WI38 (cell line): ENCODE measurements around the gene PCDHB10.
"Not testable (repeated sequence)": the region's sequence is repeated elsewhere in the genome, so short reads cannot be mapped to it uniquely, and the experiment has no call there.

Source experiments
- H3K4me3 ChIP-seq: 2 replicates; pipeline ENCODE4 v1.5.1; 2011; ENCODE audit warnings: low read depth, mild to moderate bottlenecking, control low read depth, low read length
- TF ChIP-seq, protein P1 (sequence below): IDR thresholded peaks from 2 replicates; pipeline ENCODE4 v1.5.1; 2012; ENCODE audit warnings: low read depth, mild to moderate bottlenecking, control low read depth, low read length

PCDHB10 gene

DNA sequence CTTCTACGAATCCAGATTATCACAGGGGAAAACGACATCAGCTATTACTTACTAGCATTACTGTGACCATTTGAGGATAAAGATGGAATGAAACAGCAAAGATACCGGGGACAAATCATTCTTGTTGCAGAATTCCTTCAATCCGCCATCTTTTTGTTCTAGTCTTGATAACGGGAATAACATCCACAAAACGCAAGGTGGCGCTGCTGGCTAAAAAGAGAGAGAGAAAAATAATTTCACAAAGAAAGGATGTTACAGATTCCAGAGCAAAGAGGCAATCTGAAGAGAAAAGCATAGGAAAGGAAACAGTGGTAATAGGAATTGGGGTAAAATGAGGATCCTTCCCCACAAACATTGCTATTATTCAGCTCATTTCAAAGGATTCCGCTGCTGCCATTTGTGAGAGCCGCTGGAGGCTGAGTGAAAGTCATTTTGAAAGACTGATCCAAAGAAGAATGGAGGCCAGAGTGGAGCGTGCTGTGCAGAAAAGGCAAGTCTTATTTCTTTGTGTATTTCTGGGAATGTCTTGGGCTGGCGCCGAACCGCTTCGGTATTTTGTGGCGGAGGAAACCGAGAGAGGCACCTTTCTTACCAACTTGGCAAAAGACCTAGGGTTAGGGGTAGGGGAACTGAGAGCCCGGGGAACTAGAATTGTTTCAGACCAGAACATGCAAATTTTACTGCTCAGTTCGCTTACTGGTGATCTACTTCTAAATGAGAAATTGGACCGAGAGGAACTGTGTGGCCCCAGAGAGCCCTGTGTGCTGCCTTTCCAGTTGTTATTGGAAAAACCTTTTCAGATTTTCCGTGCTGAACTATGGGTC, 19.6 kb upstream of the PCDHB10 start, which contains the start of gene PCDHB7:
Gene PCDHB7 (plus strand): TSS at position 264 of the 824 bp plus-strand sequence. CDS start 192 bp downstream, at position 456.
- peak within 1 kb of the TSS; percentile 38 for H3K4me3 ChIP-seq
- TF ChIP-seq, protein P1, sequence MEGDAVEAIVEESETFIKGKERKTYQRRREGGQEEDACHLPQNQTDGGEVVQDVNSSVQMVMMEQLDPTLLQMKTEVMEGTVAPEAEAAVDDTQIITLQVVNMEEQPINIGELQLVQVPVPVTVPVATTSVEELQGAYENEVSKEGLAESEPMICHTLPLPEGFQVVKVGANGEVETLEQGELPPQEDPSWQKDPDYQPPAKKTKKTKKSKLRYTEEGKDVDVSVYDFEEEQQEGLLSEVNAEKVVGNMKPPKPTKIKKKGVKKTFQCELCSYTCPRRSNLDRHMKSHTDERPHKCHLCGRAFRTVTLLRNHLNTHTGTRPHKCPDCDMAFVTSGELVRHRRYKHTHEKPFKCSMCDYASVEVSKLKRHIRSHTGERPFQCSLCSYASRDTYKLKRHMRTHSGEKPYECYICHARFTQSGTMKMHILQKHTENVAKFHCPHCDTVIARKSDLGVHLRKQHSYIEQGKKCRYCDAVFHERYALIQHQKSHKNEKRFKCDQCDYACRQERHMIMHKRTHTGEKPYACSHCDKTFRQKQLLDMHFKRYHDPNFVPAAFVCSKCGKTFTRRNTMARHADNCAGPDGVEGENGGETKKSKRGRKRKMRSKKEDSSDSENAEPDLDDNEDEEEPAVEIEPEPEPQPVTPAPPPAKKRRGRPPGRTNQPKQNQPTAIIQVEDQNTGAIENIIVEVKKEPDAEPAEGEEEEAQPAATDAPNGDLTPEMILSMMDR: peak; percentile 66

DNA sequence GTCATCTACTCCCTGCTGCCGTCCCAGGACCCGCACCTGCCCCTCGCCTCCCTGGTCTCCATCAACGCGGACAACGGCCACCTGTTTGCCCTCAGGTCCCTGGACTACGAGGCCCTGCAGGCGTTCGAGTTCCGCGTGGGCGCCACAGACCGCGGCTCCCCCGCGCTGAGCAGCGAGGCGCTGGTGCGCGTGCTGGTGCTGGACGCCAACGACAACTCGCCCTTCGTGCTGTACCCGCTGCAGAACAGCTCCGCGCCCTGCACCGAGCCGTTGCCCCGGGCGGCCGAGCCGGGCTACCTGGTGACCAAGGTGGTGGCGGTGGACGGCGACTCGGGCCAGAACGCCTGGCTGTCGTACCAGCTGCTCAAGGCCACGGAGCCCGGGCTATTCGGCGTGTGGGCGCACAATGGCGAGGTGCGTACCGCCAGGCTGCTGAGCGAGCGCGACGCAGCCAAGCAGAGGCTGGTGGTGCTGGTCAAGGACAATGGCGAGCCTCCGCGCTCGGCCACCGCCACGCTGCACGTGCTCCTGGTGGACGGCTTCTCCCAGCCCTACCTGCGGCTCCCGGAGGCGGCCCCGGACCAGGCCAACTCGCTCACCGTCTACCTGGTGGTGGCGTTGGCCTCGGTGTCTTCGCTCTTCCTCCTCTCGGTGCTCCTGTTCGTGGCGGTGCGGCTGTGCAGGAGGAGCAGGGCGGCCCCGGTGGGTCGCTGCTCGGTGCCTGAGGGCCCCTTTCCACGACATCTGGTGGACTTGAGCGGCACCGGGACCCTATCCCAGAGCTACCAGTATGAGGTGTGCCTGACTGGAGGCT, 17.7 kb upstream of the PCDHB10 start:
- not testable (repeated sequence) for H3K4me3 ChIP-seq

DNA sequence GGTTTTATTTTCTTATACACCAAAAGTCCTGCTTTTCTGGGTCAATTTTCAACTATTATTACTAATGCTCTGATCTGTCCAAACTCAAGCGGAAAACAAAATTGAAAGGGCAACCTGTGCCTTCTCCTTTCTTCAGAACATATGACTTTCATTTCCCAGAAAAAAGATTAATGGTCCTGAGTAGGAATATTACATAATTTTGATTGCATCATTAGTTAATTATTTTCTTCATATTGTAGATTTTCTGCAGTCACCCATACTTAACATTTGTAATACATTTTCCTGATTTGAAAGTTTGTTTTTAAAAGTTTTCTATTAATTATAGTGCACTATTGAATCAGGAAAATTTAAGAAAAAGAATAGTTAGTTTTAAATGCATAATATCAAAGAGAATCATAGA, 16.2 kb upstream of the PCDHB10 start:
- no peak overlapping the region for H3K4me3 ChIP-seq
- TF ChIP-seq, protein P1: no peak

DNA sequence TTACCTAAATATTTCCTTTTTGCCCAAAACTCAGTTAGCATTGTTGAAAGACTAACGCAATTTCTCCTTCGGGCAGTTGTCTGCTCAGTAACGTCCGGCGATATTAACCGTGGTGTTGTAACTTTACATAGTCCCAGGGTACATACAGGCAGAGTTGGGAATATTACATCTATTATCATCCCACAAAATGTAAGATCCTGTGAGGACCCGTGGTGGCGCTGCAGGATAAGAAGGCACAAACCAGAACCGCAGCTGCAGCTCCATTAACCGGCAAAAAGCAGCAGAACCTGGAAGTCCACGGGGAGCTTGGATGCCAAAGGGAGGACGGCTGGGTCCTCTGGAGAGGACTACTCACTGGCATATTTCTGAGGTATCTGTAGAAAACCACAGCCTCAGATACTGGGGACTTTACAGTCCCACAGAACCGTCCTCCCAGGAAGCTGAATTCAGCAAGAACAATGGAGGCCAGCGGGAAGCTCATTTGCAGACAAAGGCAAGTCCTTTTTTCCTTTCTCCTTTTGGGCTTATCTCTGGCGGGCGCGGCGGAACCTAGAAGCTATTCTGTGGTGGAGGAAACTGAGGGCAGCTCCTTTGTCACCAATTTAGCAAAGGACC, 14.5 kb upstream of the PCDHB10 start, which contains the start of gene PCDHB8:
Gene PCDHB8 (plus strand): TSS at position 214 of the 615 bp plus-strand sequence. CDS start 245 bp downstream, at position 459.
- not testable (repeated sequence) for H3K4me3 ChIP-seq

DNA sequence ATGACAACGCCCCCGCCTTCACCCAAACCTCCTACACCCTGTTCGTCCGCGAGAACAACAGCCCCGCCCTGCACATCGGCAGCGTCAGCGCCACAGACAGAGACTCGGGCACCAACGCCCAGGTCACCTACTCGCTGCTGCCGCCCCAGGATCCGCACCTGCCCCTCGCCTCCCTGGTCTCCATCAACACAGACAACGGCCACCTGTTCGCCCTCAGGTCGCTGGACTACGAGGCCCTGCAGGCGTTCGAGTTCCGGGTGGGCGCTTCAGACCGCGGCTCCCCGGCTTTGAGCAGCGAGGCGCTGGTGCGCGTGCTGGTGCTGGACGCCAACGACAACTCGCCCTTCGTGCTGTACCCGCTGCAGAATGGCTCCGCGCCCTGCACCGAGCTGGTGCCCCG, 12.8 kb upstream of the PCDHB10 start:
- H3K4me3 ChIP-seq: not testable (repeated sequence)

DNA sequence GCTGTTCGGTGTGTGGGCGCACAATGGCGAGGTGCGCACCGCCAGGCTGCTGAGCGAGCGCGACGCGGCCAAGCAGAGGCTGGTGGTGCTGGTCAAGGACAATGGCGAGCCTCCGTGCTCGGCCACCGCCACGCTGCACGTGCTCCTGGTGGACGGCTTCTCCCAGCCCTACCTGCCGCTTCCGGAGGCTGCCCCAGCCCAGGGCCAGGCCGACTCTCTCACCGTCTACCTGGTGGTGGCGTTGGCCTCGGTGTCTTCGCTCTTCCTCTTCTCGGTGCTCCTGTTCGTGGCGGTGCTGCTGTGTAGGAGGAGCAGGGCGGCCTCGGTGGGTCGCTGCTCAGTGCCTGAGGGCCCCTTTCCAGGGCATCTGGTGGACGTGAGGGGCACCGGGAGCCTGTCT, 12.3 kb upstream of the PCDHB10 start:
- H3K4me3 ChIP-seq: not testable (repeated sequence)

DNA sequence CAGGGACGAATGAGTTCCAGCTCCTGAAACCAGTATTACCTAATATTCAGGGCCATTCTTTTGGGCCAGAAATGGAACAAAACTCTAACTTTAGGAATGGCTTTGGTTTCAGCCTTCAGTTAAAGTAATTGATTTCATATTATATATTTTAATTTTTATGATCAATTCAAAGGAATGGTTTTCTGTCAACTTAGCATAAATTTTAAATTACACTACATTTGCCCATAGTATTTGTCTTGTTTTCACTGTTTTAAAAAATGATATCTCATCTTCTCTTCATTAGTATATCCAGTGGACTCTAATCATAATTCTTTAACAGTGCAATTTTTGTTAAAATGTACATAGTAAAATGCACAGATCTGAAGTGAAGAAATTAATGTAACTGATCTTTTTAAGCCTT, 11.8 kb upstream of the PCDHB10 start:
- no peak overlapping the region for H3K4me3 ChIP-seq
- TF ChIP-seq, protein P1: no peak

DNA sequence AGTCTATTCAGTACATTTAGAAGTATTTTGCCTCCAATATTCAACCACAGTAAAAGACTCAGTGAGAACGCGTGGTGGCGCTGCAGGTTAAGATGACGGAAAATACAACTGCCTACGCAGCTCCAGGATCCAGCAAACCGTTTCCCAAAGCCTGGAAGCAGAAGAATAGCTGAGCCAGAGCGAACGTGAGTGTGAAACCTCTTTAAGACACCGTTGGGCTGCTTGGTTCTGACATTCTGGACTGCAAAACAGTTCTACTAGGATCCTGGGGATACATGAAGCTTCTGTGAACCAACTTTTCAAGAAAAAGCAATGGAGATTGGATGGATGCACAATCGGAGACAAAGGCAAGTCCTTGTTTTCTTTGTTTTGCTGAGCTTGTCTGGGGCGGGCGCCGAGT, 9.9 kb upstream of the PCDHB10 start, which contains the start of gene PCDHB16:
Gene PCDHB16 (plus strand): TSS at position 140 of the 400 bp plus-strand sequence. CDS start 173 bp downstream, at position 313.
- peak within 1 kb of the TSS; percentile 52 for H3K4me3 ChIP-seq
- TF ChIP-seq, protein P1: peak; percentile 31

DNA sequence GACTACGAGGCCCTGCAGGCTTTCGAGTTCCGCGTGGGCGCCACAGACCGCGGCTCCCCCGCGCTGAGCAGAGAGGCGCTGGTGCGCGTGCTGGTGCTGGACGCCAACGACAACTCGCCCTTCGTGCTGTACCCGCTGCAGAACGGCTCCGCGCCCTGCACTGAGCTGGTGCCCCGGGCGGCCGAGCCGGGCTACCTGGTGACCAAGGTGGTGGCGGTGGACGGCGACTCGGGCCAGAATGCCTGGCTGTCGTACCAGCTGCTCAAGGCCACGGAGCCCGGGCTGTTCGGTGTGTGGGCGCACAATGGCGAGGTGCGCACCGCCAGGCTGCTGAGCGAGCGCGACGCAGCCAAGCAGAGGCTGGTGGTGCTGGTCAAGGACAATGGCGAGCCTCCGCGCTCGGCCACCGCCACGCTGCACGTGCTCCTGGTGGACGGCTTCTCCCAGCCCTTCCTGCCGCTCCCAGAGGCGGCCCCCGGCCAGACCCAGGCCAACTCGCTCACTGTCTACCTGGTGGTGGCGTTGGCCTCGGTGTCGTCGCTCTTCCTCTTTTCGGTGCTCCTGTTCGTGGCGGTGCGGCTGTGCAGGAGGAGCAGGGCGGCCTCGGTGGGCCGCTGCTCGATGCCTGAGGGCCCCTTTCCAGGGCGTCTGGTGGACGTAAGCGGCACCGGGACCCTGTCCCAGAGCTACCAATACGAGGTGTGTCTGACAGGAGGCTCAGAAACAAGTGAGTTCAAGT, 7.9 kb upstream of the PCDHB10 start:
- not testable (repeated sequence) for H3K4me3 ChIP-seq
